Measurements from ENCODE around the gene ZNF660.

The ZNF660 gene

GRCh38 chr3:44648564-44649229 lies 63.9 kb downstream of the ZNF660 start, which contains the start of gene ZNF35:
ZNF35 (plus strand) TSS chr3:44648732; CDS start chr3:44651068, 2,336 bp downstream.
- peak; percentile 60; the same call in 1 of the 2 replicates for TF ChIP-seq ZFX (IDR thresholded peaks at IDR 0.05)
- TF ChIP-seq CTCF (conservative IDR thresholded peaks at IDR 0.05) = no peak
- H3K27ac ChIP-seq = peak within 1 kb of the TSS; percentile 87
